Left ventricle myocardium inferior (tissue), 1 donor: ENCODE results near the gene SNRPF. TPM values are rescaled to one million over a fixed set of nuclear protein-coding genes. Genes with fewer than 3 reads are reported as not detected.

Experiments used
- DNase-seq: peaks from one replicate; pipeline ENCODE4 v3.0.0-alpha.2; 2020
- H3K27ac ChIP-seq: fragments of 200-600 bp; replicated peaks from 2 replicates; pipeline ENCODE4 v1.8.0; 2021
- H3K27me3 ChIP-seq: fragments of 200-600 bp; 2 replicates; pipeline ENCODE4 v1.8.0; 2021; ENCODE audit warnings: low read depth
- H3K36me3 ChIP-seq: fragments of 200-600 bp; 2 replicates; pipeline ENCODE4 v1.8.0; 2021
- H3K4me1 ChIP-seq: fragments of 200-600 bp; 2 replicates; pipeline ENCODE4 v1.8.0; 2021
- H3K4me3 ChIP-seq: fragments of 200-600 bp; 2 replicates; pipeline ENCODE4 v1.8.0; 2021; ENCODE audit warnings: mild to moderate bottlenecking, moderate library complexity
- H3K9me3 ChIP-seq: fragments of 200-600 bp; replicated peaks from 2 replicates; pipeline ENCODE4 v1.8.0; 2021
- intact Hi-C: fragments of 100-400 bp; cut with micrococcal nuclease; formaldehyde crosslinking; loops from one replicate; pipeline ENCODE4 v1.11.0; 2022
- total RNA-seq: library from RNA; stranded (reverse); fragmentation: NEBNext Ultra II Directional; extraction: Animal tissue kit (Norgen Biotek cat#: 25700); gene quantifications from one replicate; pipeline ENCODE4 v1.2.1, GENCODE V29; 2021
- TF ChIP-seq, protein P1 (sequence below): fragments of 200-600 bp; IDR thresholded peaks from 2 replicates; pipeline ENCODE4 v1.8.0; 2021; ENCODE audit warnings: antibody characterized with exemption, mild to moderate bottlenecking, borderline replicate concordance
- donor health status: DM: no; HTN: yes; CAD: no; lungs with severe emphysema.

Gene SNRPF
- total RNA-seq, 1 donor from 2014 or later: 10.7 TPM

DNA sequence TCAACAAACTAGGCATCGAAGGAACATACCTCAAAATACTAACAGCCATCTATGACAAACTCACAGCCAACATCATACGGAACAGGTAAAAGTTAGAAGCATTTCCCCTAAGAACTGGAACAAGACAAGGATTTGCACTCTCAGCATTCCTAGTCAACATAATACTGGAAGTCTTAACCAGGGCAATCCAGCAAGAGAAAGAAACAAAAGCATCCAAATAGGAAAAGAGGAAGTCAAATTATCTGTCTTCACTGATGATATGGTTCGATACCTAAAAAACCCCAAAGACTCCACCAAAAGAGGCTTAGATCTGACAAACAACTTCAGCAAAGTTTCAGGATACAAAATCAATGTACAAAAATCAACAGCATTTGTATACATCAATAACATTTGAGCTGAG, 51.1 kb downstream of the SNRPF start:
- intact Hi-C loops: no loop called here
- no peak for DNase-seq

More for the DNA sequence above, 51.1 kb downstream of the SNRPF start:
- no peak overlapping the region for H3K27ac ChIP-seq
- peaks cover 5% of the 10 kb centered on the region for H3K27me3 ChIP-seq
- H3K36me3 ChIP-seq: no peaks in the 10 kb centered on the region
- peaks cover 16% of the 10 kb centered on the region for H3K9me3 ChIP-seq
- no peak overlapping the region for H3K4me3 ChIP-seq
- TF ChIP-seq, protein P1, sequence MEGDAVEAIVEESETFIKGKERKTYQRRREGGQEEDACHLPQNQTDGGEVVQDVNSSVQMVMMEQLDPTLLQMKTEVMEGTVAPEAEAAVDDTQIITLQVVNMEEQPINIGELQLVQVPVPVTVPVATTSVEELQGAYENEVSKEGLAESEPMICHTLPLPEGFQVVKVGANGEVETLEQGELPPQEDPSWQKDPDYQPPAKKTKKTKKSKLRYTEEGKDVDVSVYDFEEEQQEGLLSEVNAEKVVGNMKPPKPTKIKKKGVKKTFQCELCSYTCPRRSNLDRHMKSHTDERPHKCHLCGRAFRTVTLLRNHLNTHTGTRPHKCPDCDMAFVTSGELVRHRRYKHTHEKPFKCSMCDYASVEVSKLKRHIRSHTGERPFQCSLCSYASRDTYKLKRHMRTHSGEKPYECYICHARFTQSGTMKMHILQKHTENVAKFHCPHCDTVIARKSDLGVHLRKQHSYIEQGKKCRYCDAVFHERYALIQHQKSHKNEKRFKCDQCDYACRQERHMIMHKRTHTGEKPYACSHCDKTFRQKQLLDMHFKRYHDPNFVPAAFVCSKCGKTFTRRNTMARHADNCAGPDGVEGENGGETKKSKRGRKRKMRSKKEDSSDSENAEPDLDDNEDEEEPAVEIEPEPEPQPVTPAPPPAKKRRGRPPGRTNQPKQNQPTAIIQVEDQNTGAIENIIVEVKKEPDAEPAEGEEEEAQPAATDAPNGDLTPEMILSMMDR: no peak
- no peaks in the 10 kb centered on the region for H3K4me1 ChIP-seq

Other genes with a start within 250 kb of the SNRPF start
- gene NTN4, start 68.2 kb upstream of the SNRPF start, total RNA-seq: 76.8 TPM
- 0.22 TPM for gene CCDC38, start 83.7 kb downstream of the SNRPF start, total RNA-seq
- 0.47 TPM for gene AMDHD1, start 84.4 kb downstream of the SNRPF start, total RNA-seq
- not detected for gene HAL, start 137.4 kb downstream of the SNRPF start, total RNA-seq
- 35.4 TPM for gene LTA4H, start 176.6 kb downstream of the SNRPF start, total RNA-seq